HG03432 (cell line): ENCODE data around the gene XXYLT1.
"Not testable (repeated sequence)": the region's sequence is repeated elsewhere in the genome, so short reads cannot be mapped to it uniquely, and the experiment has no call there.

Experiments used
- ATAC-seq: cut with Tn5 transposase; IDR thresholded peaks from one replicate; pipeline ENCODE4 v1.9.1; 2021; ENCODE audit warnings: mild to moderate bottlenecking, moderate library complexity; ENCODE audit not compliant: unreplicated experiment

Gene XXYLT1

DNA sequence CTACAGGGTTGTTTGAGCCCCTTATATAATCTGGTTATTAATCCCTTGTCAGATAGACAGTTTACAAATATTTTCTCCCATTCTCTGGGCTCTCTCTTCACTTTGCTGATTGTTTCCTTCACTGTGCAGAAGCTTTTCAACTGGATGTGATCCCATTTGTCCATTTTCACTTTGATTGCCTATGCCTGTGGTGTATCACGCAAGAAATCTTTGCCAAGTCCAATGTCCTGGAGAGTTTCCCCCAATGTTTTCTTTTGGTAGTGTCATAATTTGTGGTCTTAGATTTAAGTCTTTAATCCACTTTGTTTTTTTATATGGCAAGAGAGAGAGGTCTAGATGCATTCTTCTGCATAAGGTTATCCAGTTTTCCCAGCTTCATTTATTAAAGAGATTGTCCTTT lies 40.7 kb downstream of the XXYLT1 start:
- ATAC-seq, result no peak

DNA sequence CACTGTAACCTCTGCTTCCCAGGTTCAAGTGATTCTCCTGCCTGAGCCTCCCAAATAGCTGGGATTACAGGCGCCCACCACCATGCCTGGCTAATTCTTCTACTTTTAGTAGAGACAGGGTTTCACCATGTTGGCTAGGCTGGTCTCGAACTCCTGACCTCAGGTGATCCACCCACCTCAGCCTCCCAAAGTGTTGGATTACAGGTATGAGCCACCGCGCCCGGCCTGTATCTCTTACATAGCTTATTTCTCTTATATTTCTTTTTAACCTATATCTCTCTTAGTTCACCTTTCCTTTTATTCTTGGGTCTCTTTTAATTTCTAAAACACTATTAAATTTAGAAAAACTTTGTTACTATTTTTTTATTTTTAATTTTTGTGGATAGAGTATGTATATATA lies 42.1 kb downstream of the XXYLT1 start:
- ATAC-seq, result not testable (repeated sequence)

DNA sequence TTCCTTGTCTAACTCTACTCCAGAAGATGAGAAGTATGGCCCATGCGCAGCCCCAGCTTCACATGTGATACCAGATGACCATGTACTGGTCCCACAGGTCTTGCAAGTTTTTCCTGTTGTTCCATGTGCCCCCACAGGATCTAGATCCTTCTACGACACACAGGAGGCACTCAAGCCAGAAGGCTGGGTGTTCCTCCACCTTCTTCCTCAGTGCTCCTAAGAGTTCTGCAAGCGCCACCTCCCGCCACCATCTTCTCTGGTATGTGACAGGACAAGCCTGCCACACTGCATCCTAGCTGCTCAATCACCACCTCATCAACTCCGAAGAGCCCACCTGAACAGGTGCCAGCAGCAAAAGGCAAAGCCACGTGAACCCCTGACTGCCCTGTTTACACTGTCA lies 43.1 kb downstream of the XXYLT1 start:
- no peak for ATAC-seq

DNA sequence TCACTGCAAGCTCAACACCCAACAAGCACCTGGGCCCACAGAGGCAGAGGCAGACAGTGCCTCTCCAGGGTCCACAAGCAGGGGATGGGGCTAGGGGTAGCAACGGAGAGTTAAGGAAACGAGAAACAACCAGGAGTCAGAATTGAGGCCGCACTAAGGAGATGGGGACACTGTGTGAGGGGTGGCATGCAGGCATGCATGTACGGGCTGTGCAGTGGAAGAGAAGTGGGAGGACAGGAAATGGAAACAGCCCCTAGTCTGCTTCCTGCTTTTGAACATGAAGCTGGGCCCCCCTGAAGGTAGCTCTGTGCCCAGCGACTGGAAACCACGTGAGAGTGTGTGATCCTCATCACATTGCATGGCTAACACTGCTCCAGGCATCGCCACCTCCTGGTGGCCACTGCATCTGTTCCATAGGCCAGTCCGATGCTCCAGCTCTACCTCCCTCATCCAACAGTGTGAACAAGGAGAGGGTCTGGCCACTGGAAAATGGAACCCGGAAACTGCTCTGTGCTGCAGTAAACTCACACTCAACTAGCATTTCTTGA lies 44.0 kb downstream of the XXYLT1 start:
- no peak for ATAC-seq

DNA sequence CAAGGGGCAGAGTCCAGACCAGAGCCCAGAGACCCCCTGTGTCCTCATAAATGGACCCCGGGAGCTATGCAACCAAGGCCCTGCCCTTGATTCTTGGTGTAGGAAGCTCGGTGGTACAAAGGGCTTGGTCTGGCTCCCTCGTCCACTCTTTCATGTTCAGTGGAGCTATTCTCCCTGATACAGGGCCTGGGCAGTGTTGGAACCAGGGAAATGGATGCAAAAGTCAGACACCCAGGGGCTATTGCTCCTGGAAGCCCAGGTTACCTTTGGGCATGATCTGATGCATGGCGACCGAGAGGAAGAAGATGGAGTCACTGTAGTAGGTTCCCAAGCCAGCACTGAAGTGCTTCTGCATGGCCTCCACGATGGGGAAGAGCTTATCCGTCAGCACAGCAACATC lies 44.5 kb downstream of the XXYLT1 start:
- ATAC-seq, result no peak

DNA sequence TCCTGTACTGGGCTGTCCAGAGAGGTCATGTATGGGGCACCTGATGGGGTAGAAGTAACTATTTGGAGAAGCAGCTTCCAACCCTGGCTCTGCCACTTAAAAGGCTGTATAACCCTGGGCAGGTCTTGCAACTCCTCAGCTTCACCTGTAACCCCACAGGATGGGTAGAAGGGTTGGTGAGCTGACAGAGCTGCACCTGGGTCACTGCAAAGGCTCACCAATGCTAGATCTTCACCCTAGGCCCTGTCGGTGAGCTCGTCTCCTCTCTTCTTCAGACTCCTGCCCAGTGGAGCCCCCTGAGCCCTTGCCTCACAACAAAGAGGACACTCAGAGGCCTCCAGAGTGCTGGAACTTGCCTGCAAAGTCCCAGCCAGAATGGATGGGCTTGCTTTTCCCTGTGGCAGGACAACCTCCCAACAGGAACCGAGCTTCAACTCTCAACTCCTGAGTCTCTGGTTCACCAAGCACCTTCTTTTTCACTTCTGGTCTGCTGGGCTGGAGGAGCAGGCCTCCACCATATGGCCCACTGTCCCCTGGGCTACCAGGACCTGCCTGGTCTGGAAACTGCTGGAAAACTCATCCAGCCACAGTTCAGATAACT lies 45.9 kb downstream of the XXYLT1 start:
- no peak for ATAC-seq

DNA sequence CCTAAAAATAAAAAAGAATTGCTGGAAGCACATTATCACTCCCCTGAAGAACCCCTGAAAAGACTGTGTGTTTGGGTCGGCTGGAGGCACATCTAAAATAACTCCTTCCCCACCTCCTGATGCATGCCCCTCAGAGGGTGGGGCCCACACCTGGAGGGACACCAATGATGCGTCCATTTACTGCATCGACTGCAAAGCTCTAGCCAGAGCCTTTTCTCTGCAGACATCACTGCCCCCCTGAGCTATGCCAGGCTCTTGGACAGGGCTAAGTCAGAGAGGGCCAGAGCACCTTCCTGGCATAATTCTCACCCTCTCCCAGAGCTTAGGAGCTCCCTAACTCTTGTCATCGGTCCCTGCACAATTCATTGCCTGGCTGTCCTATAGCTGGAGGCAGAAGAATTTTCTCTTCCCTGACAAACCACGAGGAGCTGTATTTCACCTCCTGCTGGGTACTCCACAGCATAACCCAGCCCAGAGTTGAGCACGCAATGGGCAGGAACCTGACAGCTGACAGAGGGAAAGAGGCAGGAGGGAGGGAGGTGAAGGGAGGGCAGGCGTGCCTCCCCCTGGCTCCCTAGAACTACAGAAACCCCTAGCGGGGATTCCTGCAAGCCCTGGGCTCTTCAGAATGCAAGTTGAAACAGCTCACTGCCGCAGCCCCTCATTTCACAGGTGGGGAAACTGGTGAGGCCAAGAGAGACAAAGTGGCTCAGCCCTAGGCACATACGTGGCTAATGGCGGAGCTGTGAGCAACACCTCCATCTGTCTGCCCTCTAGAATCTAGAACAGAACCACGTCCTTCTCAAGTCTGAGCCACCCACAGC lies 46.6 kb downstream of the XXYLT1 start:
- ATAC-seq, result no peak

DNA sequence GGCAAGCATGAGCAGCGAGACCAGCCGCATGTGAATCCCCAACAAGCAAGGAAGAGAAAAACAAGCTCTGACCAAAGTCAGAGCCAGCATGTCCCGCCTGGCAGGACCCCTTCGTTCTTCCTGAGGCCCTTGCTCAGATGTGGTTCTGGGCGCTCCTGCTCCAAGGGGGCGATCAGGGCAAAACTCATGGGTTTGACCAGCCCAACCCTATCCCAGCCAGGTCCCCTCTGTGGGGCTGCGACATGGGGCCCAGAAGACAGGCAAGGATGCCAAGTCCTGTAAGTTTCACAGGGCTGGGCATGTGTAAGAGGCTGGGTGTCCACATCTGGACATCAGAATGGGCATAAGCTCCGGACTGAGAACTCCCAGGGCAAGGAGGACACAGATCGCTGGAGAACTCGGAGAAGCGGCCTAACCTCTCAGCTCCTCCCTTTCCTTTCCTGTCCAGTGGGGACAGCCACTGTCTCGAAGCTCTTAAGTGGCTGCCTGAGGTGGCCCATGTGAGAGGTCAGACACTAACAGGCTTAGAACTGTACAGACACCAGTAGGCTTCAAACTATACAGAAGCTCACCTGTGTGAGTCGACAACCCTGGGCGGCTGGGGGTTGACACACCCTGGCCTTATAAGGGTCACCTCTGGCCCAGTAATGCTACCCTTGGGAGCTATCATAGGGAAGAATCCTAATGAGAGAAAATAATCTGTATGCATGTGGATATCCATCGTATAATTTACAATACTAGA lies 48.9 kb downstream of the XXYLT1 start:
- no peak for ATAC-seq

DNA sequence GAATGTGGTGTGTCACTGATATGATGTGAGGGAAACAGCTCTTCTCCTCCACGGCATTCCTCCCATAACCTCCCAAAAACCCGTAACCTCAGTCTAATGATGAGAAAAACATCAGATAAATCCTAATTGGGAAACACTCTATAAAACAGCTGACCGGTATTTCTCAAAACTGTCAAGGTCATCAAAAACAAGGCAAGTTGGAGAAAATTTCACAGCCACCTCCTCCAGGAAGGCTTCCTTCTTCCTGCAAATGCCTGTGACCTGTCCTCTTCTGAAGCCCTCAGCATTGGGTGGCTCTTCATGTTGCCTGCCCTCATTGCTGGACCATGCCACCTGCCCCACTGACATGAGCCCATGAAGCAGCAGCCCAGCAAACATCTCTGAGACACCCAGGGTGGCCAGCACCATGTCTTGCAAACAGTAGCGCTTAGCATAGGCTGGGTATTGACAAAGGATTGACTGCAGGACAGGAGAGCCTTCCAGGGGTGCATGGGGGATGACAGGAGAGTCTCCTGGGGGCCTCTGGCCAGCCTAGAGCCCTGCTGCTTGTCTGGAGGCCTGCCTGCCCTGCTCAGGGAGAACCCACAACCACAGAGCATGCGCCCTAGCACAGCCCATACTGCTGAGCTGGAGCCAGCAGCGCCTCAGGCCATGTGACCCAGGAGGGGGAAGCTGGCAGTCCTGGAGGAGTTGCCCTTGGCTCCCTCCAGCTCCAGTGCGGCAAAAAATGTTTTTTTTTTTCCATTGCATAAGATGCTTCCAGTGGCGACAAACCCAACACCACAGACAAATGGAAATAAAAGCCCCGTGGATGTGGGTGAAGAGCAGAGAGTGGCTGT lies 49.7 kb downstream of the XXYLT1 start:
- ATAC-seq, result no peak

DNA sequence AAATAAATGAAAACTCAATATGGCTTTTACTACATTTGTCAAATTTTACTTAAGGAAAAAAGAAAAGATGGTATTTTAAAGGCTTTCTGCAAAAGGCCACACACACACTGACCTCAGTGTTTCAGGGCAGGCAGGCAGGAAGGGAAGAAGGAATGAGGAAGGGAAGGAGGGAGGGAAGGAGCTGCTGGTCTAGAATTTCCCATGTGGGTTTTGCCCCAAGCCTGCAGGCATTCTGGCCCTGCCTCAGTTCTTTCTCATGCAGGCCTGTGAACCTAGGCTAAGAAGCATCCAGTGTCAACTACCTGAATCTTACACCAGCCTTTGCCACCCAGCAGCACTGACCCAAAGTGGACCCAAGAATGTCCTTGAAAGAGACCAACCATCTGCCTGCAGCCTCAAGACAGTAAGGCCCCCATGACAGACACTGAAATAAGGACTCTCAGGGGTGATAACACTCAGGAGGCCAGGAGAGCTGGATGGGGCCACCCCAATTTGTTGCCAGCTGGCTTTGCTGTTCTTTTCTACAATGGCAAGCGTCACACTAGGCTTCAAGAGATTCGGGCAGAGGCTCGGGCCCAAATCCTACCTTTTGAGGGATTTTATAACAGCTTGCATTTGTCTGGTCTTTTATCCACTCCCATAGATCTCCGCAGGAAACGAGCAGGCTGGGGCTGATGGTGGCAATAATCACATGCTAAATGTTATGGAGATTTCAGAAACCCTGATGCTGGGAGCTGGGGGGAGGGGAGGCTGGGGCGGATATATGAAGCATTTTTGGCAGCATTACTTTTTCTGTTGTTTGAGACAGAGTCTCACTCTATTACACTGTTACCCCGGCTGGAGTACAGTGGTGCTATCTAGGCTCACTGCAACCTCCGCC lies 51.4 kb downstream of the XXYLT1 start:
- no peak for ATAC-seq

DNA sequence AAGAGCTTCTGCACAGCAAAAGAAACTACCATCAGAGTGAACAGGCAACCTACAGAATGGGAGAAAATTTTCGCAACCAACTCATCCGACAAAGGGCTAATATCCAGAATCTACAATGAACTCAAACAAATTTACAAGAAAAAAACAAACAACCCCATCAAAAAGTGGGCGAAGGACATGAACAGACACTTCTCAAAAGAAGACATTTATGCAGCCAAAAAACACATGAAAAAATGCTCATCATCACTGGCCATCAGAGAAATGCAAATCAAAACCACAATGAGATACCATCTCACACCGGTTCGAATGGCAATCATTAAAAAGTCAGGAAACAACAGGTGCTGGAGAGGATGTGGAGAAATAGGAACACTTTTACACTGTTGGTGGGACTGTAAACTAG lies 52.6 kb downstream of the XXYLT1 start:
- not testable (repeated sequence) for ATAC-seq

DNA sequence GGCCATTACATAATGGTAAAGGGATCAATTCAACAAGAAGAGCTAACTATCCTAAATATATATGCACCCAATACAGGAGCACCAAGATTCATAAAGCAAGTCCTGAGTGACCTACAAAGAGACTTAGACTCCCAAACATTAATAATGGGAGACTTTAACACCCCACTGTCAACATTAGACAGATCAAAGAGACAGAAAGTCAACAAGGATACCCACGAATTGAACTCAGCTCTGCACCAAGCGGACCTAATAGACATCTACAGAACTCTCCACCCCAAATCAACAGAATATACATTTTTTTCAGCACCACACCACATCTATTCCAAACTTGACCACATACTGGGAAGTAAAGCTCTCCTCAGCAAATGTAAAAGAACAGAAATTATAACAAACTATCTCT lies 55.4 kb downstream of the XXYLT1 start:
- ATAC-seq, result not testable (repeated sequence)

DNA sequence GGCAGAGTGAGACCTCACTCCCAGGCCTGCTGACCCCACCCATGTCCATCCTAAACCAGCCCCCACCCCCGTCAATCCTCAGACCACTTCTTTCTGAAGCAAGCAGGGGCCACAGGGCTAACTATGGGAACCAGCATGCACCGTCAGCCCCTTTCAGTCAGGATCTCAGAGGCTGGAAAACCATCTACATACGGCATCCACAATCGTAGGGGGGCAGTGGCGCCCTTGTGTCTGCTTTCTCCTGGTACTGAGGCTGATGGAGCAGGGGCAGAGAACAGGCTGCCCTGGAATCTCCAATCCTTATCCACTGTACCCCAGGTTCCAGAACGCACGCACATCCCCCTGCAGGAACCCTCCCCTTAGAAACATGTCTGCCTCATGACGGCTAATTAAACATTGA lies 56.6 kb downstream of the XXYLT1 start:
- ATAC-seq, result no peak

DNA sequence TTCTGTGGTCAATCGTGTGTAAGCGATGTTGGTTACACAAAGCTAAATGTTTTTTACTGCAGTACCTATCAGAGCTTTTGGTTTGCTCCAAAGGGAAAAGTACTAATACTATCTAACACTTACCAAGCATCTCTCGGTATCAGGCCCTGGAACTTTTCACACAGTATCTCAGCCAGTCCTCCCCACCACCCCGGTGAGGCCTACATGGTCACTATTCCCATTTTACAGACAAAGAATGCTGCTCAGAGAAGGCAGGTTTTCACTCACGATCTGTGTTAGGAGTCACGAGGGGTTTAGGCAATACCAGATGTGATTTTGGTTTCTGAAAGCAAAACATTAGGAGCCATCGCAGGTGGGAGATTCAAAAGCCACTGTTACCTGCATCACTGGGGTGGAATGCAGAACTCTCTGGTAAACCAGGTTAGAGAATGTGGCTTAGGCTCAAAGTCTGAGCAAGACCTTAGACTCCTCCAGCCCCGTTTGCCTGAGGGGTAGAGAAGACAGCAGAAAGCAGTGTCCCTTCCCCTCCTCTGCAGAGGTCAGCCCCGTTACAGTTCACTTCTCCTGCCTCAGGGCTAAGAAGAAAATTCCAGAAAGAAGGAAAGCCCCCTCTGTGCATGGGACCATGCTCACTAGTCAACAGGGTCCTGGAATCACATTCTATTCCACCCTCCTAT lies 57.2 kb downstream of the XXYLT1 start:
- ATAC-seq, result no peak

DNA sequence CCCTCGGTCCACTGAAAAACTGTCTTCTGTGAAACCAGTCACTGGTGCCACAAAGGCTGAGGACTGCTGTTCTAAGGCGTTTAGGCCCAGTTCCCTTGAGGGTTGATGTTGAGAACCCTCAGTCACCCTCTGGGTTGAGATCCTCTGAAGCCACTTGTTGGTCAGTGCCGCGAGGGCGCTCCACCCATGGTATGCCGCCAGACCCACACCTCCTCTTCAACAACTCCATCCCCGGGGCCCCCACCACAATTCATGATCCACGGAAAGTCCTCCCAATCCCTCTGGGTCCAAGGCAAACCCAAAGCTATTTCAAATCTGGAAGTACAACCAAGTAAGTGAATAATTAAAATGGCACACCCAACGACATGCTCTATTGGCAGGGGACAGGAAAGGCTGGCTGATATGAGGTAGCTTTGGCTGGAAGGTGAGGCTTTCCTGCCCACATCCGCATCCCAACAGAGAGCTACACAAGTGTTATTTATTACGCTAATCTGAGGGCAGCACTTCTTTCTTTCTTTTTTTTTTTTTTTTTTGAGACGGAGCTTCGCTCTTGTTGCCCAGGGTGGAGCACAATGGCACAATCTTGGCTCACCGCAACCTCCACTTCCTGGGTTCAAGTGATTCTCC lies 58.1 kb downstream of the XXYLT1 start:
- ATAC-seq, result no peak

DNA sequence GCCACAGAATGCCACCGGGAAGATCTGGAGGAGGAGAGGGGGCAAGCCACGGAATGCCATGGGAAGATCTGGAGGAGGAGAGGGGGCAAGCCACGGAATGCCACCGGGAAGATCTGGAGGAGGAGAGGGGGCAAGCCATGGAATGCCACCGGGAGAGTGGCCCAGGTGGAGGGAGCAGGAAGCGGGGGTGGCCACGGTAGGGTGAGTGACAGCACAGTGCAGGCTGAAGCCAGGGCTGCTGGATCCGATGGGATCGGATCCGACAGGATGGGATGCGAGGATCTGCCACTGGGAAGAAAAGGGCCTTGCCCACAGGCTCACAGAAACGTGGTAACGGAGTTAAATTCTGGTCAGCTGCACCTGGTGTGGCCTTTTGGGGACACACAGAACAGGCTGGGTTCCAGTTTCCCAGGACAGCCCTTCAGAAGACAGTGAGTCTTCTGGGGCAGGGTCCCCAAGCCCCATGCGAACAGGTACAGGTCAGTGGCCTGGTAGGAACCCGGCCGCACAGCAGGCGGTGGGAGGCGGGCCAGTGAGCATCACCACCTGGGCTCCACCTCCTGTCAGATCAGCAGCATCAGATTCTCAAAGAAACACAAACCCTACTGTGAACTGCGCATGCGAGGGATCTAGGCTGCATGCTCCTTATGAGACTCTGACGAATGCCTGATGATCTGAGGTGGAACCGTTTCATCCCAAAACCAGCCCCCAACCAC lies 58.8 kb downstream of the XXYLT1 start:
- no peak for ATAC-seq

DNA sequence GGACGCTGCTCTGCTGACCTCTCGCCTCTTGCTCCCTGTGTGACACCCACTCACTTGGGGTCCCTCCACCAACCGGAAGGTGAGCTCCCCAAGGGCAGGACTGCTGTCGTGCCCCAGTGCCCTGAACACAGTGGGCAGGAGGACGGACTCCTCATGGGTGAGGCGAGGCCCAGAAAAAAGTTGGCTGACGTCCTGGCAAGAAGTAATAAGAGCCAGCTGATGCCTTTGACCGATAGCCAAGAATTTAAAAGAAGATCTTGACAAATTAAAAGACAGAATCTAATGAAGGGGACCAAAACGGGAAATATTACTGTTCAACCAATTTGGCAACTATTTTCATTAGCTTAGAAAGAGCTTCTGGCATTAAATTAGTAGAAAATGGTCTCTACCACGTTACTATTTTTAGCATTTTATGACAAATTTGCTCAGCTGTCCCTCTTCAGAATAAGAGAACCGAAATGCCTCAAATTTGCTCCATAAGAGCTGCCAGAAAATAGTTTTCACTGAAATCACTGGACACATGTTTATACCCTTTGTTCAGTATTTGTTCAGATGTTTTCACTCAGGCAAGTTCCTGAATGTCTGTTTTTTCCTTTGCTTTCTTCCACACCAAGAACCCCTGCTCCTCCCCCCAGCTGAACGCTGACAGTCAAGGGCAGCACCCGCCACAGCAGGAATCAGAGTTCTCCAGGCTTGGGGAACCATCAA lies 60.5 kb downstream of the XXYLT1 start:
- no peak for ATAC-seq
